PC-3 (cell line): Measurements from ENCODE around the gene RNU5B-1.

Source experiments
- CTCF ChIP-seq: fragments of 300-600 bp; sonication (generic); conservative IDR thresholded peaks from 2 replicates; pipeline ENCODE4 v1.5.1; 2017; ENCODE audit warnings: antibody characterized with exemption, low read depth, mild to moderate bottlenecking, low read length
- EZH2 ChIP-seq: fragments of 300-600 bp; sonication (generic); IDR thresholded peaks from one replicate; pipeline ENCODE4 v1.6.1; 2017; ENCODE audit warnings: antibody characterized with exemption, mild to moderate bottlenecking, low read length; ENCODE audit not compliant: unreplicated experiment

GRCh38 chr15:65305776-65306175 is 1.3 kb downstream of the RNU5B-1 start:
- TF ChIP-seq CTCF (no peak), EZH2 (no peak)
